ENCODE data around the gene AUH. TPM values are rescaled to one million over a fixed set of nuclear protein-coding genes. Genes with fewer than 3 reads are reported as not detected.

AUH gene
- total RNA-seq, 1 donor from 2014 or later, result 11.2 TPM

DNA sequence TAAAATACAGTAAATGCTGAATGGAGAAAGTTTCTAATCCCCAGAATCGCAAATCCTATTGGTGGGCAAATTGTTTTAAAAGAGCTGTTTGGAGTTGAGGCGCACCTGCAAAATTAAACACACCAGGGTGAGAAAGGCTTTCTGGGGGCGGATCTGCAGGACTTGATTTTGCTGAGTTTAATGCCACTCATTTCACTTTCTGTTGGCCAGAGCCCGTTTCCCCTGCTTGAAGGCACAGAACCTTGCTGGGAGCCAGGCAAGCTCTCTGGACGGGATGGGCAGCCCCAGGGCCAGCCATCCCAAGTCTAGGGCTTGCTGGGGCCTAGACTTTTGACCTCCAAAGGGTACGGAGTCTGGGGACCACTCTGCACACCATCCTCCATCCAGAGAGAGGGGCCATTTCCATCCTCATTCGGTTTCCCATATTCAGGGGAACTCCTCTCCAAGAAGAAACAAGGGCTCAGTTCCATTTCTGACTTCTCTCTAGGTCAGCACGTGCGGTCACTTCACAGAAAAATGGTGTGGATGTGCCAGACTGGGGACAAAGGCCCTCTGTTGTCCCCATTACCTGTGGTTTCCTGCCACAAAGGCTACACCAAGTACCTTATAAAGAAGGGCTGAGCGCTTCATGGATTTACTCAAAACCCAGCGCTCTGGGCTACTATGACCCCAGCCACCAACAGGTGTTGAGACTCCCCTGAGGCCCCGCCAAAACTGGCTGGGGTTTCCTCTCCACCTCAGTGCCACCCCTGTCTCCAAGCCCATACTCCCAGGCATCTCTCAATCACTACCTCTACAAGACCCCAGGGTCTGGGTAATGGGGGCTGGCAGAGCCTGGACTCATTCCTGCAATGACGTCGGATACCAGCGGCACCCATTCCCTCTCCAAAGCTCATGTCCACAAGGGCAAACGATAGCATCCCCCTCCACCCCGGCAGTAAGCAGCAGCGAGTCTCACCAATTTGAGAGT is 170.0 kb downstream of the AUH start:
- DNase-seq (ENCODE audit: low read depth), result no peak

DNA sequence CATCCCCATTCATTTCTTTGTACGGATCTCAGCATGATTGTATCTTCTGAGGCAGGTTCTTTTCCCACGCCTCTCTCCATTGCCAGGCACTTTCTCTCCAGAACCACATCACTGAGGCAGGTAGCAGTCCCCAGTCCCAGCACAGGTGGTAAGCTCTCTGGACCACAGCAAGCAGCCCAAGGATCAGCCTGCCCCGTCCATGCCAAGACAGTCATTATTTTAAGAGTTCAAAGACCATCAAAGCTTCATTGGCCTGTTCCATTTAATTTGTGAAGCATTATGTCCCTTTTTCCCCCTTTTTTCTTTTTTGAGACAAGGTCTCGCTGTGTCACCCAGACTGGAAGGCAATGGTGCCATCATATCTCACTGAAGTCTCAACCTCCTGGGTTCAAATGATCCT is 171.7 kb downstream of the AUH start:
- no peak for DNase-seq (ENCODE audit: low read depth)

DNA sequence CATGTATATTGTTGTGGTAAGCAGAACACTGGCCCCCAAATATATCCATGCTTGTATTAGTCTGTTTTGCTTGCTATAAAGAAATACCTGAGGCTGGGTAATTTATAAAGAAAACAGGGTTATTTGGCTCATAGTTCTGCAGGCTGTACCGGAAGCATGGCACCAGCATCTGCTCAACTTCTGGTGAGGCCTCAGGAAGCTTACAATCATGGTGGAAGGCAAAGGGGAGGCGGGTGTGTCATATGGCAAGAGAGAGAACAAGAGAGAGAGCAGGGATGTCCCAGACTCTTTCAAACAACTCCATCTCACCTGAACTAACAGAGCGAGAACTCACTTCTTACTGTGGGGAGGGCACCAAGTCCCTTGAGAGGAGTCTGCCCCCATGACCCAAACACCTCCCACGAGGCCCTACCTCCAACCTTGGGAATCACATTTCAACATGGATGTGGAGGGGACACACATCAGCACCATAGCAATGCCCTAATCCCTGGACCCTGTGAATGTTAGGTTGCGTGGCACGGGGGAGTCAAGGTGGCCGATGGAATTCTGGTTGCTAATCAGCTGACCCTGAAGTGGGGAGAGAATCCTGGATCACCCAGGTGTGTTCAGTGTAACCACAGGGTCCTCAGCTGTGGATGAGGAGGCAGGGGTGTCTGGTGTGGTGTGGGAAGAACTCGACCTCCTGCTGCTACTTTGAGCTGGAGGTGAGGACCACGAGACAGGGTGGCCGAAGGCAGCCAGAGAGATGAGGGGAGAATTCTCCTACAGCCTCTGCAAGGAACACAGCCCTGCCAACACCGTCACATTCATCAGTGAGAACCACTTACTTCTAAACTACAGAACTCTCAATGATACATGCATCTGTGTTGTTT is 172.8 kb downstream of the AUH start:
- DNase-seq (ENCODE audit: low read depth), result no peak

DNA sequence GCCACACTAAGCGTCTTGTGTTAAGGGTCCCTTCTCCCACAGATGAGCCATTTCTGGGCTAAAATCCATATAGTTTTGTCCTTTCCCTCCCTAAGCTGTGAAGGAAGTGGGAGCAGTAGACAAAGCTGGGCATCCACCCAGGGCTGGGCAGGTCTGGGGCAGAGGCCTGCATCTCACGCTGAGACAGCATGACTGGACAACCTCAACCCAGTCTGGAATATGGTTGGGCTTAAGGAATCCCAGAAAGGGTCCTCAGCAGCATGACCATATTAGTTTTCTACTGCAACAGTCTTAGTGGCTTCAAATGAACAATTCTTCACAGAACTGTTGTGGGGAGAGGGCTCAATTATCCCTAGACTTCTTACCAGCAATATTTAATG is 173.8 kb downstream of the AUH start:
- peak; percentile 66 for DNase-seq (ENCODE audit: low read depth)

DNA sequence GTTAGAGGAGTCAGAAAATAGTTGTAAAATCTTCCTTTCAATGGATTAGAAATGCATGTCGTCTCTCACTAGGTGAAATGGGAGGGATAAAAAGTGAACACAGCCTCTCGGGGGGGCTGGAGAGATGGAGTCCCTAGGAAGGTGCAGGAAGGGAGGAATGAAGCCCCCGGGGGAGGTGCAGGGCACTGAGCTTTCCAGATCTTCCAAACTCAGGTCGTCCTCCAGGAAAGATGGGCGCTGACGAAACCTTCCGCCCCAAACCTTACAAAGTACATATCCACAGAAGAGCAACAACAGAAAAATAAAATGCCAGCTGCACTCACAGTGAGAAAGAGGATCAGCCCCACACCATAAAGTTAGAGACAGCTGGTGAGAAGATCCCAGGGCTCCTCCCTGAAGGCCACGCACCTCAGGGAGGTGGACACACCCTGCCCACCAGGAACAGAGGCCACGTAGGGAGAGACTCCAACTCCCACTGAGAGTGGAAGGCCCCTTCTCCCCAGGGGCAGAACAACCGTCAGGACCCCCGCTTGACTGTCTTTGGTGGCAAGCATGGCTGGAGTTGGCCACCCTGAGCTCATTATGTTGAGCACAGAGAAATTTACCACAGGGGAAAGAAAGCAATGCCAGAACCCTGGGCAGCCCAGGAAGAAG is 174.3 kb downstream of the AUH start:
- no peak for DNase-seq (ENCODE audit: low read depth)

DNA sequence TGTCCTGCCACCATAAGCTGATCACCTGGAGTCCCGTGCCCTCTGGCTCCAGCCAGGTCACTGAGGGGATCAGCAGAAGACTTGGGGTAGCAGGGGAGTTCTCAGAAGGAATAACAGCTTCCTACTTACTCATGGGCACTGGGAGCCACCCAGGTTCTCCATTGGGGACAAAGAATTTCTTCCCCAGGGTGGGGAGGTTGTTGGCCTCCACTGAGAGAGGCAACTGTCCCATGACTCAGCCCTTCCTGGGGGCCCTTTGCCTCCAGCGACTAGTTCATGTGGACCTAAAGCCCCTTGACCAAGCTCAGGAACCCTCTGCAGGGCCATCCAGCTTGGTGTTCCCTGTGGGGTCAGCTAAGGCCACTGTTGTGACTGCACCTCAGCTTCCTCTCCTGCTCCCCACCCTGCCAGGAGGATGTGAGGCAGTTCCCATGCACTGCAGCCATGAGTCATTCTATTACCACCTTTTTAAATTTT is 175.0 kb downstream of the AUH start:
- DNase-seq (ENCODE audit: low read depth), result no peak

DNA sequence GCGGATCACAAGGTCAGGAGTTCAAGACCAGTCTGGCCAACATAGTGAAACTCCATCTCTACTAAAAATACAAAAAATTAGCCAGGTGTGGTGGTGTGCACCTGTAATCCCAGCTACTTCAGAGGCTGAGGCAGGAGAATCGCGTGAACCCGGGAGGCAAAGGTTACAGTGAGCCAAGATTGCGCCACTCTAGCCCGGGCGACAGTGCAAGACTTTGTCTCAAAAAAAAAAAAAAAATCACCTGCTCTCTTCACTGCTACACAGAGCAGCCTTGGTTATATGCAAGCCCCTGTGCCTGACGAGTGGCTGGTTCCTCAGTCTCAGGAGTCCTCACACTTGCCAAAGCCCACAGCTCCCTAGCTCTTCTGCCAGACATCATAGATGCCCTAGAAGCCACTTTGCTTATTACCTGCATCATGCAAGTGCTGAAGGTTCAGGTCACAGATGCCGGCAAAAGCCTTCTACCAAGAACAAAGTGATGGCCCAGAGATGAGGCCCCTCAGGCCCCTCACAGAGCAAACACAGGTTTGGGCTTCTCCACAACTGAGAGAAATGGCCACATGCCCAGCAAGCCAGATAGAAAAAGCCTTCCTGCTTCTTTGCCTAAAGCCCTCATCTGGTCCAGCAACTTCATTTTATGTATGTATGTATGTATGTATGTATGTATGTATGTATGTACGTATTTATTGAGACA is 176.4 kb downstream of the AUH start:
- DNase-seq (ENCODE audit: low read depth), result no peak

DNA sequence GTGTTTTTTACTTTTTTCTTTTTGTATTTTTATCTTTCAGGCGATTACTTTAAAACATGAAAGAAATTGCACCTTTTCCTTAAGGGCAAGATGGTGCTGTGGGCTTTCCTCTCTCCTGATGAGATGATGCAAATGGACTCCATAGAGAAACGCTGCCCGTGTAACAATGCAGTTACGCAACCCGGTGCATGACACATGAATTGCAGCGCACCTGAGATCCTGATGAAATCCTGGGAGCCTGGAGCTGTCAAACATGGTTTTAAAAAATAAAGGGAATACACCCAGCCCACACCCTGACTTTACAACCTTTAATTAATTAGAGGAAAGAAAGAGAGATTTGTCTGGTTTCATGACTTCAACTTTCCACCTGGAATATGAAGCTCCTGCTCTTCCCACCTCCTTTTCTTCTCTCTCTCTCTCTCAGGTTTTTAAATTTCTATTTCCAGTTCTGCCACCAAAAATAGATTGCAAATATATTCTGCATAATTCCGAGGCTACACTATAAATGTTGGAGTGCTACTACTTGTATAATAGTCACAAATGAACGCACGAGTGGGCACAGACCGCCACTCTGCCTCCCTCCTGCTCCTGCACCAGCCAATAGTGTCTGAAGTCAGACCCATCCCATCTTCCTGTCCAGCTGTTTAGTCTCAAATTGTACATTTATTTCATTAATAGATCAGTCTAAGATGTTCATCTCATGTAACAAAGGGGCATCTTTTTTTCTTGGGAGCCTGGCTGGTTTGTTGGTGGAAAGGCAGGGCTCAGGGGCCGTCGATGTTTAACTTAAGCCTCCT is 179.1 kb downstream of the AUH start:
- no peak for DNase-seq (ENCODE audit: low read depth)

DNA sequence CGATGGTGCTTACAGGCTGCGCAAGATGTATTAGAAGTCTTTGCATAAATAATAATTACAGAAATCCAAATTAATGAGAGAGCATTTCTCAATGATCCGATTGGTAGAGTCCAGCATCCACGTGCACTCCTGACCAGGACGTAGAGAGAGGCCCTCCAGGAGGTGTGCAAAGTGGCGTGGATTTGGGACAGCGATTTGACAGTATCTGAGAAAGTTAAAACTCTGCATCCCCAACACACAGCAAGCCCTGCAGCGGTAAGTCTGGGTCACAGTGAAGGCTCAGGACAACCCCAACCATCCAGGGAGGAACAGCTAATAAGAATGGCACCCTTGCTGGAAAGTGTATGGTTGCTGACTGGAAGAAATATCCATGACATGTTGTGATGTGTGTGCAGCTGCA is 180.2 kb downstream of the AUH start:
- no peak for DNase-seq (ENCODE audit: low read depth)

DNA sequence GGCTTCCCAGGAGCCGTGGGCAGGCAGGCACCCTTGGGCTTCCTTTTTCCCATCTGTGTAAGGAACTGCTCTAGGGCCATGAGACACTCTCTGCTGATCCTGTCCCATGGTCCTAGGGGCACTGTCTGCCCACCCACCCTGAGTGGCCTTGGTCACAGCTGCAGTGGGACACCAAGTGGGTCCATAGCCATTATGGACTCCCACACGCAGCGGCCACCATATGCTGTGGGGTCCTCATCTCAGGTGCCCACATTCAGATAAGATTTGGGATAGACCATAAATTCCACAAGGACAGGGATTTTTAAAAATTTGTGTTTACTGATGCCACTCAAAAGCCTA is 180.8 kb downstream of the AUH start:
- DNase-seq (ENCODE audit: low read depth), result no peak

DNA sequence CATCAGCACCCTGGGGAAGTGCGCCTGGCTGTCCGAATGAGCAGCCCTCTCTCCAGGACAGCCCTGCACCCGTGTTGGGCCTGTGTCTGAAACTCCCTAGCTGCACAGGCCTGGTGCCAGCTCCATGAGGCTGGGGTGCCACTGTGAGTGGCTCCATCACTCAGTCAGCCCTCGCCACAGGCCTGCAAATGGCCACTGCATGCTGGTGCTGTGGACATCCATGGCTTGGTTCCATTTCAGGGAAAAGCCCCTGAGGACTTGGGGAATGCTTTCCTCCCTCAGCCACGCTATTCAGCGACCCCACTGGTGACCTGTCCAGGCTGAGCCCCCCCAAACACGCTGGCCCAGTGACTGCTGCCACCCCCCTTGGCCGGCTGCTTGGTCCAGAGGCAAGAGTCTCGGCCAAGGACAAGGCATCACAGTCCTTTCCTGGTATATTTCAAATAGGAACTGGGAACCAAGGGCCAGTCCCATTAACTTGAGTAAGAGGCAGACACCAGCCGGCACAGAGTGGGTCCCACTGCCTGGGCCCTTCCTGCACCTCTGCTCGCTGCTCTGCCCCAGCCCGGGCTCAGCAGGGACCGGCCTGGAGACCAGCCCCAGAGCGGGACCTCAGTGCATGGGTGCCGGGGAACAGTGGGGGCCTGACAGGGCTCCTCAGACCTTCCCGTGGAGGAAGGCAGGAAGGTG is 181.3 kb downstream of the AUH start:
- no peak for DNase-seq (ENCODE audit: low read depth)

DNA sequence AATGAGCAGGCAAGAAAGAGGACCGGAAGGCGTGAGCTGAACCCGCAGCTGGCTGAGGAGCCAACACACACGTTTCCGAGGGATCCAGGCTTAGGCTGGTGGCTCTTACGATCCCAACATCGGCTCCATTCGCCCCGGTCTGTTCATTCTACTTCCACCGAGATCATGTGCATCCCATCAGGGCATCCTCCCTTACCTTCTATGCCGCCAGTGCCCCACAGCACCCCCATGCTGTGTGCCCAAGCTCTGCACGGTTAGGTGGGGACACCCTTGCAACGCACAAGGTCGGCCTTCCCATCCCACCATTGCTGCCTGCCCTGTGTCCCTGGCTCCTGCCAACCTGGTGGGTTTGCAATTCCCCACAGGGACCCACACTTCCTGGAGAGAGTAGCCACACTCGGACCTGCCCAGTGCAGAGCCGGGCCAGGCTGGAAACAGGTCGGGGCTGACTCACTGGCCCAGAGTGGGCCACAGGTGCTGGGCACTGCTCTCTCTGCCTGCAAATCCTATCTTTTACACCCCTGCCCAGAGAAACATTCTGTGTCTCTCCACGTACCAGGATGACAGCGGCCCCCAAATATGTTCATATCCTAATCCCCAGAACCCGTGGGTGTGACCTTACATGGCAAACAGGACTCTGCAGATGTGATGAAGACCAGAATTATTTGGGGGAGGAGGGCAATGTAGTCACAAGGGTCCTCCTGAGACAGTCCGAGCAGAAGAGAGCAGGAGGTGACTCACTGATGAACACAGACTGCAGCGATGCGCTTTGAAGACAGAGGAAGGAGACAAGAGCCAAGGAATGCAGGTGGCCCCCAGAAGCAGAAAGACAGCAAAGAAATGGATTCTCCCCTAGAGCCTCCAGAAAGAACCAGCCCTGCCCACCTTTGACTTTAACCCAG is 182.2 kb downstream of the AUH start:
- no peak for DNase-seq (ENCODE audit: low read depth)

DNA sequence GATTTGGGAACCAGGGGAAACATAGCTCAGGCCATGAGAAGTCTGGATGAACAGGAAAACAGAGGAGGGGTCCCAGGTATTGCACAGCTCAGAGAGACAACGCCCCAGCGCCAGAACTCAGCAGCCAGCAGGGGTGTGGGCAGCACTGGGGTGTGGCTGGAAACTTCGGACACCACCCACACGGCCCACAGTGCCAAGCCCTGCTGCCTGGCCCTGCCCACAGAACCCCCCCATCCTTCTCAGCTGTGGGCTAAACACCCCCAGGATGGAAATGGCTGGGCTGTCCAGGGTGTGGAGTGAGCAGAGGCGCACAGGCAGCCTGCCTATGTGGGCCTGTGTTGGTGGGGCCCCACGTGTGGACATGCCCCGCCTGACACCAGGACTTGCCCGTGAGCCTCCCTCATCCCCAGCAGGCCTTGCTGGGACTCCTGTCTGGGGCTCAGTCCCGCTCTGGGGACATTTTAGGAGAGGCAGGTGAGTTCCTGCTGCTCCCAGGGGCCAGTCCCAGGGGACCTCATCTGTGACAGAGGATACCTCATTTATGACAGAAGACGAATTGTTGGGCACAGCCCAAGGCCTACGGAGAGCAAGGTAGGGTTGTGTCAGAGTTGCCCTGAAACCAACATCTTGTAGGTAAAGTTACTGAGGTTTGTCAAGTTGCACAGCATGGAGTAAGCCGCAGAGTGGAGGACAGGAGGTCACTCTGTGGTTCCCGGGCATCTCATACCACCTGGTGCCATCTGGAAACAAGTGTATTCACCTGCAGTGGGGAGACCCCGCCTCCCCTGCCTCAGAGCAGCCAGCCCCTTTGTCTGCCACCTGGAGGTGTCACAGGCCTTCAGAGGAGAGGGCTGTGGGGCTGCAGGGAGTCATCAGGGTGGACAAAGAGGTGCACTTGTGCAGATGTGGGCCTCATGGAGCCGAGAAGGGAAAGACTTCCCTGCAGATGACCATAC is 183.2 kb downstream of the AUH start:
- no peak for DNase-seq (ENCODE audit: low read depth)

DNA sequence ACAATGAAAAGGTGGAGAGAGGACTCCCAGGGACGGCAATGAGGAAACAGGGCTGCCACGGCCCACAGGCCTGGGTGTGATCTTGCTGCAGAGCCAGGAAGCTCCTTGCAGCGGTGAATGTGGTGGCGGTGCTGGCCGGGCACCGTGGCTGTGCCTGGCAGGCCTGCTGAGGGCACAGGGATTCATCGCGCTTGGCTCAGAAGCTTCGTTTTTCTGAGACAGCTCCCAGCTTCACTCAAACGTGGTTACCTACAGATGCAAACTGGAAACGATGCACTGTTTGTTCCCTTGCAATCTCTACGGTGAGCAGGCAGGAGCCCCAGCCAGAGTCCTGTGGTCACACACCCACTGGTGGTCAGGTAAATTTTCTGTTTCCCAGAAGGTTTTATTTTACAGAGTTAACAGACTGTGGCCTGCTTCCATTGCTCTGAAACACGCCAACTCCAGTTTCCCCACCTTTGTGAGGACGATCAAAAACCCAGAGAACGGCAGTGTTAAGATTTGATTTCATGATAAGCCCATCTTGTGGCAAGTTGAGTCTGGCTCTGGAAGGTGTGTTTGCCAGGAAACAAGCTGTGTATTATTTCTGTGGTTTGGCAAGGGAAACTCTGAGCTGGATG is 183.9 kb downstream of the AUH start:
- DNase-seq (ENCODE audit: low read depth), result no peak

DNA sequence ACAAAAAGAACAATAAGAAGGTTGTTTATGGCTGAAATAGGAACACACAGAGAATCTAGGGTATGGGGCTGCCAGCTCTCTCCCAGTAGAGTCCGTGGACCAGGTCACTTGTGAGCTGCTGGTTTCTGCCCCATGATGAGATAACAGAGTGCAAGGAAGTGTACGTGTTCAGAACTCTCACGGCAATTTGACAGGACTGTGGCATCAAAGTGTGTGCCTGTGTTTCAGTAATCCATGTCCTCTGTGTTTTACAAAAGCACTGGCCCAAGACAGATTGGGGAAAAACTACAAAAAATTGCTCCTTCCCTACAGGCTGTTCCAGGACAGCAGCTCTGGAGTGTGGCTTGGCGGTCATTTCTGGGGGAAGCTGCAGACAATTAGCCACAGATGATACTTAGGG is 184.6 kb downstream of the AUH start:
- no peak for DNase-seq (ENCODE audit: low read depth)

DNA sequence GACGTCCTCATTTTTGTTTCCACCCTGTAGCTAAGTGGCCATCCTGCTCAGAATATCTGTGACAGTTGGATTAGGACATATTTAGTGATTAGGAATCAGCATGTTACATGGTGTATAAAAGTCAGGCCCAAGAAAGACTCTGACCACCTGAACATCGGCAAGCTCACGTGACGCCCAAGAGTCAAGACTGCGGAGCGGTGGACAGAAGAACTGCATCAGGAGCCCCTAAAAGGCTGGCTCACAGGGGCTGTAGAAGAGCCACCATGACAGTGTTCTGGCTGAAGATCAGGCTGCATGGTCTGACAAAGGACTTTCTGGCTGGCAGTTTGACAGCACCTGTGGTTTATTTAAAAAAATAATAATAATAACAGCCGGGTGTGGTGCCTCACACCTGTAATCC is 185.3 kb downstream of the AUH start:
- no peak for DNase-seq (ENCODE audit: low read depth)

DNA sequence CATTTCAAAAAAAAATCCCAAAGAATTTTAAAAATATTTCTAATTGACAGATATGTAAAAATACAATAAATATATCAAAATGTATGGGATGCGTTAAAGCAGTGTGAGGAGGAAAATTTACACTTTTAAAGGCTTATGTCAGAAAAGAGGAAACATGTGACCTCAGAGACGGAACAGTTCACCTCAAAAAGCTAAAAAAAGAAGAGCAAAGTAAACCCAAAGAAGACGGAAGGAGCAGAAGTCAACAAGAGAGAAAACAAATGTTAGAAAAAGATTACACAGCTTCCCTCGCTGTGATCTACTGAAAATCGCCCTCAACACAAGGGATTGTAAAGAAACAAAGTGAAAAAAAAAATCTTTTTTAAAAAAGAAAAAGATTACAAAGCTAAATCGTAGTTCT is 186.9 kb downstream of the AUH start:
- no peak for DNase-seq (ENCODE audit: low read depth)
